ENCODE results near the gene SAMD4B.
A peak's percentile ranks its signal among the peaks of the same experiment; 100 is the strongest.

The SAMD4B gene, protein sequence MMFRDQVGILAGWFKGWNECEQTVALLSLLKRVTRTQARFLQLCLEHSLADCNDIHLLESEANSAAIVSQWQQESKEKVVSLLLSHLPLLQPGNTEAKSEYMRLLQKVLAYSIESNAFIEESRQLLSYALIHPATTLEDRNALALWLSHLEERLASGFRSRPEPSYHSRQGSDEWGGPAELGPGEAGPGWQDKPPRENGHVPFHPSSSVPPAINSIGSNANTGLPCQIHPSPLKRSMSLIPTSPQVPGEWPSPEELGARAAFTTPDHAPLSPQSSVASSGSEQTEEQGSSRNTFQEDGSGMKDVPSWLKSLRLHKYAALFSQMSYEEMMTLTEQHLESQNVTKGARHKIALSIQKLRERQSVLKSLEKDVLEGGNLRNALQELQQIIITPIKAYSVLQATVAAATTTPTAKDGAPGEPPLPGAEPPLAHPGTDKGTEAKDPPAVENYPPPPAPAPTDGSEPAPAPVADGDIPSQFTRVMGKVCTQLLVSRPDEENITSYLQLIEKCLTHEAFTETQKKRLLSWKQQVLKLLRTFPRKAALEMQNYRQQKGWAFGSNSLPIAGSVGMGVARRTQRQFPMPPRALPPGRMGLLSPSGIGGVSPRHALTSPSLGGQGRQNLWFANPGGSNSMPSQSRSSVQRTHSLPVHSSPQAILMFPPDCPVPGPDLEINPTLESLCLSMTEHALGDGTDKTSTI

DNA sequence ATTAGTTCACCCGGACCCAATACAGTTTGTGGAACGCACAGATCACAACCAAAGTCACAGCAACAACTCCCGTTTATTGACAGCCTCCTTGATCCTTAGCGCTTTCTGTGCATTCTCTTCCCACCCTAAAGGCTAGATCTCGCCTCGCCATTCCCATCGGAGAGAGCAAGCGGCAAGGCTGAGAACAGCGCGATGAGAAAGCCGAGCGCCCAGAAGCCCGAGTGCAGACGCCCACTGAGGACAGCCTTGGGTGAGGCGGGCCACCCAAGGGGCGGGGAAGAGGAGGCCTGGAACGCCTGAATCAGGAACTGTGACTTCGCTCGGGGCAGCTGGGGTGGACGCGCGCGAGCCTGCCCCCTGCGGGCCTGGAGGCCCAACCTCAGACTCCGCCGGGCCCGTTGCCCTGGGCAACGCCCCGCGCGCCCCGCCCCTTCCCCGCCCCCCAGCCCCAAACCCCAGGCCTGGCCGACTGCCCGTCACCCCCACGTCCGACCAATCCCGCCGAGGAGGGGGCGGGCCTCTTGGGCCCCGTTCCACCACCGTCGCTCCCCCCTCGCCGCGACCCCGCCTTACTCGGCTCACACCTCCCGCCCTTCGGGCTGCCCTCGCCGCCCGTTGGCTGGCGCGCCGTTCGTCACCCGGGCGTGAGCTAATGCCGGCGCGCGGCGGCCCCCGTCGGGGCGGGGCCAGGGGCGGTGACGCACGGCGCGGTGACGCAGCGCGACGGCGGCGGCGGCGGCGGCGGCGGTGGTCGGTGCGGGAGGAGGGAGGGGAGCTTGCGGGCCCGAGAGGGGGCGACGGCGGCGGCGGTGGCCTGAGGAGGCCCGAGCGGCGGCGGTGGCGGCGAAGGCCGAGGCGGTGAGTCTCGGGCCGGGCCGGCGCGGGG, at the start of gene SAMD4B:
TSS of gene SAMD4B (plus strand) at position 703 of the 886 bp plus-strand sequence. CDS start 14,473 bp downstream, outside the sequence.
- TF ChIP-seq, protein P1, sequence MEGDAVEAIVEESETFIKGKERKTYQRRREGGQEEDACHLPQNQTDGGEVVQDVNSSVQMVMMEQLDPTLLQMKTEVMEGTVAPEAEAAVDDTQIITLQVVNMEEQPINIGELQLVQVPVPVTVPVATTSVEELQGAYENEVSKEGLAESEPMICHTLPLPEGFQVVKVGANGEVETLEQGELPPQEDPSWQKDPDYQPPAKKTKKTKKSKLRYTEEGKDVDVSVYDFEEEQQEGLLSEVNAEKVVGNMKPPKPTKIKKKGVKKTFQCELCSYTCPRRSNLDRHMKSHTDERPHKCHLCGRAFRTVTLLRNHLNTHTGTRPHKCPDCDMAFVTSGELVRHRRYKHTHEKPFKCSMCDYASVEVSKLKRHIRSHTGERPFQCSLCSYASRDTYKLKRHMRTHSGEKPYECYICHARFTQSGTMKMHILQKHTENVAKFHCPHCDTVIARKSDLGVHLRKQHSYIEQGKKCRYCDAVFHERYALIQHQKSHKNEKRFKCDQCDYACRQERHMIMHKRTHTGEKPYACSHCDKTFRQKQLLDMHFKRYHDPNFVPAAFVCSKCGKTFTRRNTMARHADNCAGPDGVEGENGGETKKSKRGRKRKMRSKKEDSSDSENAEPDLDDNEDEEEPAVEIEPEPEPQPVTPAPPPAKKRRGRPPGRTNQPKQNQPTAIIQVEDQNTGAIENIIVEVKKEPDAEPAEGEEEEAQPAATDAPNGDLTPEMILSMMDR (IDR thresholded peaks at IDR 0.05; ENCODE audit: low read depth, low read length, missing control alignments) = peak; percentile 69
- Histone ChIP-seq H3K36me3 (replicated peaks) (no peaks in the 10 kb centered on the region), H3K4me3 (ENCODE audit: low read depth, low read length) (peak within 1 kb of the TSS; percentile 90), H3K27me3 (replicated peaks) (no peaks in the 10 kb centered on the region), H3K27ac (peak within 1 kb of the TSS; percentile 58)
- DNase-seq = peak; percentile 94
- in situ Hi-C loops (cut with HindIII; ENCODE audit: low pct_ligation_motif_present, low sequenced_read_pairs) = loop anchor here (25.0 kb wide), 1 partner anchor 230 kb away; no protein-coding TSS in a partner anchor

DNA sequence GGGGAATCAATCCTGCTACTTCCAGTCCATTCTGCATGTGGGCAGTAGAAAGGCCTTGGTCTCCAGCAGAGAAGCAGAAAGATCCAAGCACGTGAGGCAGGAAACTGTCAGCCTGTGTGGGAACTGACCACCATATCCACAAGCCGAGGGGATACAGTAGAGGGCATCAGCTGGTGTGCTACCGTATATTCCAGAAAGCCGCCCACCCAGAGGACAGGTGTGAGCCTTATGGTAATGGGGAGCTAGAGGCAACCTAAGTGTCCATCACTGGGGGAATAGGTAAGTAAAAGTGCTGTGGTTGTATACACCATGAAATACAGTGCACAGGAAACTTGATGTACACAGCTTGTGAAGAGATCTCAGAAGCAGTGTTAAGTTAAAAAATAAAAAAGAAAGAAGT, 48.8 kb upstream of the SAMD4B start:
- no peak overlapping the region for H3K4me3 ChIP-seq (ENCODE audit: low read depth, low read length)
- TF ChIP-seq, protein P1 (IDR thresholded peaks at IDR 0.05; ENCODE audit: low read depth, low read length, missing control alignments) = no peak
- H3K36me3 ChIP-seq (replicated peaks) = no peaks in the 10 kb centered on the region
- peaks cover 5% of the 10 kb centered on the region for H3K27me3 ChIP-seq (replicated peaks)
- no peak overlapping the region for H3K27ac ChIP-seq
- no peak for DNase-seq
- in situ Hi-C loops (cut with HindIII; ENCODE audit: low pct_ligation_motif_present, low sequenced_read_pairs) = no loop called here

DNA sequence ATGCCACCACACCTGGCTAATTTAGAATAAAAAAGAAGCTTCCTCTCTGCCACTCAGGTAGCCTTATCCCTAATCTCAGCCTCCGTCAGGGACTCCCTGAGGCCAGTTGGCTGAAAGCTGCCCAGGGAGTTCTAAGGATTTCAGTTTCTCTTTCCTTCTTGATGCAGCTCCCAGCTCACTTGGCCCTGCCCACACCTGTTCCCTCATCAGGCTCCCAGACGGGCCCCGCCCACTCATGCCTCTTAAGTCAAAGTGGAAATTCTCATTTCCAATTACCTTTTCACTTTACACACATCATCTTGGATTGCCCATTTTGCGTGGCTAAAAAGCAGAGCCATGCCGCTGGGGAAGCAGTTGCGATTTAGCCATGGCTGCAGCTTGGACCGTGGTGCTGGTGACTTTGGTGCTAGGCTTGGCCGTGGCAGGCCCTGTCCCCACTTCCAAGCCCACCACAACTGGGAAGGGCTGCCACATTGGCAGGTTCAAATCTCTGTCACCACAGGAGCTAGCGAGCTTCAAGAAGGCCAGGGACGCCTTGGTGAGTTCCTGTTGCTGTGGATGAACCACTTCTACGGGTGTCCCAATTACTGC, 46.1 kb upstream of the SAMD4B start, which contains the start of gene IFNL1:
TSS of gene IFNL1 (plus strand) at position 353 of the 591 bp plus-strand sequence. CDS start at position 368, 15 bp downstream.
- DNase-seq = no peak
- Histone ChIP-seq H3K27ac (no peak within 1 kb of the TSS), H3K27me3 (replicated peaks) (peaks cover 5% of the 10 kb centered on the region), H3K36me3 (replicated peaks) (no peaks in the 10 kb centered on the region), H3K4me3 (ENCODE audit: low read depth, low read length) (no peak within 1 kb of the TSS)
- TF ChIP-seq, protein P1 (IDR thresholded peaks at IDR 0.05; ENCODE audit: low read depth, low read length, missing control alignments) = no peak
- in situ Hi-C loops (cut with HindIII; ENCODE audit: low pct_ligation_motif_present, low sequenced_read_pairs) = no loop called here

DNA sequence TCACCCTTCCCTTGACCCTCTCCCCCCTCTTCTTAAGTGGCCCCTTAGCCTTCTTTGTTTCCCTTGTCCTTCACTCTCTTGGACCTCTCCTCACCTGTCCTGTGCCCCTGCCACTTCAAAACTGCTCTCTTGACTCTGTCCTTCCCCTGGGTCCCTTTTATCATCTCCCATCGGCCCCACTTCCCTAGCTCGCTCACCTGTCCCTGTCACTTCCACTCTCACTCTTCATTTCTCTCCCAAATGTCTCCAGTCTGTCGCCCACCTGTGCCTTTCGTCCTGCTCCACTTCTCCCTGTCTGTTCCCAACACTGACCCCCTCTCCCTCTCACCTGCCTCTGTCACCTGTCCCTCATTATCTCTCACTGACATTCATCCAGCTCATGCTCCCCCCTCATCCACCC, 45.3 kb upstream of the SAMD4B start:
- H3K27ac ChIP-seq = no peak overlapping the region
- no peak overlapping the region for H3K4me3 ChIP-seq (ENCODE audit: low read depth, low read length)
- DNase-seq = no peak
- no peaks in the 10 kb centered on the region for H3K36me3 ChIP-seq (replicated peaks)
- TF ChIP-seq, protein P1 (IDR thresholded peaks at IDR 0.05; ENCODE audit: low read depth, low read length, missing control alignments) = no peak
- in situ Hi-C loops (cut with HindIII; ENCODE audit: low pct_ligation_motif_present, low sequenced_read_pairs) = no loop called here
- peaks cover 5% of the 10 kb centered on the region for H3K27me3 ChIP-seq (replicated peaks)

DNA sequence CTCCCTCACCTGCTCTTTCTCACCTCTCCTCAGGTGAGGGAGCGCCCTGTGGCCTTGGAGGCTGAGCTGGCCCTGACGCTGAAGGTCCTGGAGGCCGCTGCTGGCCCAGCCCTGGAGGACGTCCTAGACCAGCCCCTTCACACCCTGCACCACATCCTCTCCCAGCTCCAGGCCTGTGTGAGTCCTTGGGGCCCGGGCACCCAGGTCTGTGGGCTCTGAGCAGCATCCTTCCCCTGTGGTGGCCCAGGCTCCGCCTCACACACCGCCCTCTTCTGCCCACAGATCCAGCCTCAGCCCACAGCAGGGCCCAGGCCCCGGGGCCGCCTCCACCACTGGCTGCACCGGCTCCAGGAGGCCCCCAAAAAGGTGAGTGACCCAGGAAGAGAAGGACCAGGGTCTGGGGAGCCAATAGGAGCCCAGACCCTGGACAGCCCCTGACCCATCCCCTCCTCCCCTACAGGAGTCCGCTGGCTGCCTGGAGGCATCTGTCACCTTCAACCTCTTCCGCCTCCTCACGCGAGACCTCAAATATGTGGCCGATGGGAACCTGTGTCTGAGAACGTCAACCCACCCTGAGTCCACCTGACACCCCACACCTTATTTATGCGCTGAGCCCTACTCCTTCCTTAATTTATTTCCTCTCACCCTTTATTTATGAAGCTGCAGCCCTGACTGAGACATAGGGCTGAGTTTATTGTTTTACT, 44.1 kb upstream of the SAMD4B start:
- Histone ChIP-seq H3K4me3 (ENCODE audit: low read depth, low read length) (no peak overlapping the region), H3K36me3 (replicated peaks) (no peaks in the 10 kb centered on the region), H3K27me3 (replicated peaks) (peaks cover 3% of the 10 kb centered on the region), H3K27ac (no peak overlapping the region)
- TF ChIP-seq, protein P1 (IDR thresholded peaks at IDR 0.05; ENCODE audit: low read depth, low read length, missing control alignments) = no peak
- in situ Hi-C loops (cut with HindIII; ENCODE audit: low pct_ligation_motif_present, low sequenced_read_pairs) = no loop called here
- no peak for DNase-seq

All from brain microvascular endothelial cell (primary cell).